ENCODE measurements around the gene PLA2G6.

PLA2G6 gene

GRCh38 chr22:38077595-38077994 lies 104.0 kb downstream of the PLA2G6 start:
- Histone ChIP-seq H2BK120ac (ENCODE audit: insufficient read depth, low read length, poor library complexity) (no peak overlapping the region), H3K4me2 (ENCODE audit: low read length) (no peak overlapping the region), H3K14ac (ENCODE audit: low read length) (no peak overlapping the region), H4K12ac (ENCODE audit: low read depth, low read length) (no peak overlapping the region), H3K4ac (ENCODE audit: low read depth, low read length) (no peak overlapping the region), H2AK5ac (ENCODE audit: low read length) (no peak overlapping the region), H3K9me3 (ENCODE audit: insufficient read depth, low read depth, low read length) (peaks cover 1% of the 10 kb centered on the region), H3K9ac (ENCODE audit: low read length) (no peak overlapping the region), H3K4me3 (ENCODE audit: low read depth, low read length) (no peak overlapping the region), H3K27ac (ENCODE audit: low read depth, low read length) (no peak overlapping the region), H2AFZ (ENCODE audit: insufficient read depth, low read length, poor library complexity) (no peak overlapping the region), H3K4me1 (ENCODE audit: control insufficient read depth in 1 of 2, insufficient read depth in 2 of 2, low read length in 2 of 2) (peaks cover 10 to 12% of the 10 kb centered on the region in 2 experiments), H3K79me2 (ENCODE audit: control insufficient read depth, insufficient read depth, low read length, poor library complexity) (no peaks in the 10 kb centered on the region), H3K27me3 (ENCODE audit: insufficient read depth, low read length) (peaks cover 11% of the 10 kb centered on the region), H2BK12ac (ENCODE audit: low read length) (no peak overlapping the region), H3K18ac (ENCODE audit: low read length) (no peak overlapping the region), H3K23ac (ENCODE audit: low read length) (no peak overlapping the region), H3K79me1 (ENCODE audit: low read length) (no peaks in the 10 kb centered on the region), H4K8ac (ENCODE audit: low read depth, low read length) (no peak overlapping the region), H4K91ac (ENCODE audit: low read depth, low read length) (no peak overlapping the region), H3K36me3 (ENCODE audit: control insufficient read depth in 1 of 2, insufficient read depth in 2 of 2, low read length in 2 of 2) (peaks cover 17 to 26% of the 10 kb centered on the region in 2 experiments), H2BK5ac (ENCODE audit: low read depth, low read length, poor library complexity) (no peak overlapping the region)
- no CpG with 5 or more reads among the region's 14 CpGs for WGBS (ENCODE audit: extremely low coverage, insufficient coverage, insufficient read length)
- no peak for DNase-seq

- no peak overlapping the region for H3K23ac ChIP-seq (ENCODE audit: low read length)
- DNase-seq: no peak
- H3K79me2 ChIP-seq (ENCODE audit: control insufficient read depth, insufficient read depth, low read length, poor library complexity): no peaks in the 10 kb centered on the region
- no peak overlapping the region for H2BK12ac ChIP-seq (ENCODE audit: low read length)
- no peak overlapping the region for H2BK120ac ChIP-seq (ENCODE audit: insufficient read depth, low read length, poor library complexity)
- no peak overlapping the region for H3K9ac ChIP-seq (ENCODE audit: low read length)
- H3K27ac ChIP-seq (ENCODE audit: low read depth, low read length): no peak overlapping the region
- H3K4me2 ChIP-seq (ENCODE audit: low read length): no peak overlapping the region
- H2AK5ac ChIP-seq (ENCODE audit: low read length): no peak overlapping the region
- peaks cover 11% of the 10 kb centered on the region for H3K27me3 ChIP-seq (ENCODE audit: insufficient read depth, low read length)
- WGBS (ENCODE audit: extremely low coverage, insufficient coverage, insufficient read length): no CpG with 5 or more reads among the region's 12 CpGs
- H2AFZ ChIP-seq (ENCODE audit: insufficient read depth, low read length, poor library complexity): no peak overlapping the region
- H4K8ac ChIP-seq (ENCODE audit: low read depth, low read length): no peak overlapping the region
- H3K4ac ChIP-seq (ENCODE audit: low read depth, low read length): no peak overlapping the region
- H3K4me1 ChIP-seq (ENCODE audit: control insufficient read depth in 1 of 2, insufficient read depth in 2 of 2, low read length in 2 of 2): peaks cover 10 to 12% of the 10 kb centered on the region in 2 experiments
- no peak overlapping the region for H3K4me3 ChIP-seq (ENCODE audit: low read depth, low read length)
- no peak overlapping the region for H3K14ac ChIP-seq (ENCODE audit: low read length)
- H3K36me3 ChIP-seq (ENCODE audit: control insufficient read depth in 1 of 2, insufficient read depth in 2 of 2, low read length in 2 of 2): peaks cover 22 to 31% of the 10 kb centered on the region in 2 experiments
- H2BK5ac ChIP-seq (ENCODE audit: low read depth, low read length, poor library complexity): no peak overlapping the region
- H3K18ac ChIP-seq (ENCODE audit: low read length): no peak overlapping the region
- no peak overlapping the region for H4K12ac ChIP-seq (ENCODE audit: low read depth, low read length)
- H3K79me1 ChIP-seq (ENCODE audit: low read length): no peaks in the 10 kb centered on the region
- H3K9me3 ChIP-seq (ENCODE audit: insufficient read depth, low read depth, low read length): peaks cover 1% of the 10 kb centered on the region
- H4K91ac ChIP-seq (ENCODE audit: low read depth, low read length): no peak overlapping the region
Measured at GRCh38 chr22:38077096-38077495, 104.5 kb downstream of the PLA2G6 start.

- peaks cover under 1 to 3% of the 10 kb centered on the region in 2 experiments for H3K4me1 ChIP-seq (ENCODE audit: control insufficient read depth in 1 of 2, insufficient read depth in 2 of 2, low read length in 2 of 2)
Measured at GRCh38 chr22:38075961-38076360, 105.7 kb downstream of the PLA2G6 start.

GRCh38 chr22:38075105-38075825 lies 106.4 kb downstream of the PLA2G6 start:
- no peak overlapping the region for H2BK12ac ChIP-seq (ENCODE audit: low read length)
- no peak overlapping the region for H3K9ac ChIP-seq (ENCODE audit: low read length)
- H3K4me3 ChIP-seq (ENCODE audit: low read depth, low read length): no peak overlapping the region
- H3K79me1 ChIP-seq (ENCODE audit: low read length): no peaks in the 10 kb centered on the region
- no peak overlapping the region for H3K4ac ChIP-seq (ENCODE audit: low read depth, low read length)
- no peak overlapping the region for H2BK120ac ChIP-seq (ENCODE audit: insufficient read depth, low read length, poor library complexity)
- H4K12ac ChIP-seq (ENCODE audit: low read depth, low read length): no peak overlapping the region
- no peak overlapping the region for H4K91ac ChIP-seq (ENCODE audit: low read depth, low read length)
- no peaks in the 10 kb centered on the region for H3K4me1 ChIP-seq (ENCODE audit: control insufficient read depth in 1 of 2, insufficient read depth in 2 of 2, low read length in 2 of 2)
- H3K4me2 ChIP-seq (ENCODE audit: low read length): no peak overlapping the region
- no peak for DNase-seq
- no peak overlapping the region for H2AFZ ChIP-seq (ENCODE audit: insufficient read depth, low read length, poor library complexity)
- no peak overlapping the region for H2BK5ac ChIP-seq (ENCODE audit: low read depth, low read length, poor library complexity)
- no peak overlapping the region for H3K18ac ChIP-seq (ENCODE audit: low read length)
- H3K23ac ChIP-seq (ENCODE audit: low read length): no peak overlapping the region
- peaks cover 33 to 48% of the 10 kb centered on the region in 2 experiments for H3K36me3 ChIP-seq (ENCODE audit: control insufficient read depth in 1 of 2, insufficient read depth in 2 of 2, low read length in 2 of 2)
- H3K14ac ChIP-seq (ENCODE audit: low read length): no peak overlapping the region
- no peaks in the 10 kb centered on the region for H3K79me2 ChIP-seq (ENCODE audit: control insufficient read depth, insufficient read depth, low read length, poor library complexity)
- H3K27ac ChIP-seq (ENCODE audit: low read depth, low read length): no peak overlapping the region
- no peaks in the 10 kb centered on the region for H3K9me3 ChIP-seq (ENCODE audit: insufficient read depth, low read depth, low read length)
- no CpG with 5 or more reads among the region's 32 CpGs for WGBS (ENCODE audit: extremely low coverage, insufficient coverage, insufficient read length)
- H3K27me3 ChIP-seq (ENCODE audit: insufficient read depth, low read length): no peaks in the 10 kb centered on the region
- no peak overlapping the region for H2AK5ac ChIP-seq (ENCODE audit: low read length)
- no peak overlapping the region for H4K8ac ChIP-seq (ENCODE audit: low read depth, low read length)

More at GRCh38 chr22:38075961-38076360, 105.7 kb downstream of the PLA2G6 start:
- H3K9ac ChIP-seq (ENCODE audit: low read length): no peak overlapping the region
- H2AFZ ChIP-seq (ENCODE audit: insufficient read depth, low read length, poor library complexity): no peak overlapping the region
- no peak overlapping the region for H3K27ac ChIP-seq (ENCODE audit: low read depth, low read length)
- H2BK5ac ChIP-seq (ENCODE audit: low read depth, low read length, poor library complexity): no peak overlapping the region
- no peak overlapping the region for H4K91ac ChIP-seq (ENCODE audit: low read depth, low read length)
- no peak for DNase-seq
- no CpG with 5 or more reads among the region's 13 CpGs for WGBS (ENCODE audit: extremely low coverage, insufficient coverage, insufficient read length)
- no peak overlapping the region for H3K4ac ChIP-seq (ENCODE audit: low read depth, low read length)
- peaks cover 2% of the 10 kb centered on the region for H3K27me3 ChIP-seq (ENCODE audit: insufficient read depth, low read length)
- H3K36me3 ChIP-seq (ENCODE audit: control insufficient read depth in 1 of 2, insufficient read depth in 2 of 2, low read length in 2 of 2): peaks cover 27 to 43% of the 10 kb centered on the region in 2 experiments
- no peaks in the 10 kb centered on the region for H3K79me1 ChIP-seq (ENCODE audit: low read length)
- no peak overlapping the region for H3K4me2 ChIP-seq (ENCODE audit: low read length)
- H3K4me3 ChIP-seq (ENCODE audit: low read depth, low read length): no peak overlapping the region
- H3K79me2 ChIP-seq (ENCODE audit: control insufficient read depth, insufficient read depth, low read length, poor library complexity): no peaks in the 10 kb centered on the region
- H4K12ac ChIP-seq (ENCODE audit: low read depth, low read length): no peak overlapping the region
- H2AK5ac ChIP-seq (ENCODE audit: low read length): no peak overlapping the region
- H3K23ac ChIP-seq (ENCODE audit: low read length): no peak overlapping the region
- H2BK12ac ChIP-seq (ENCODE audit: low read length): no peak overlapping the region
- H4K8ac ChIP-seq (ENCODE audit: low read depth, low read length): no peak overlapping the region
- H3K18ac ChIP-seq (ENCODE audit: low read length): no peak overlapping the region
- H3K14ac ChIP-seq (ENCODE audit: low read length): no peak overlapping the region
- no peak overlapping the region for H2BK120ac ChIP-seq (ENCODE audit: insufficient read depth, low read length, poor library complexity)
- H3K9me3 ChIP-seq (ENCODE audit: insufficient read depth, low read depth, low read length): peaks cover 1% of the 10 kb centered on the region
